Liver (tissue), 3 donors: ENCODE results near the gene CELA2A.

ENCODE experiments used
- FOXA1 ChIP-seq: IDR thresholded peaks from 2 replicates; pipeline ENCODE4 v1.6.1; 2016; ENCODE audit warnings: antibody characterized with exemption
- GABPA ChIP-seq, 2 donors: IDR thresholded peaks in 1 of 2; conservative IDR thresholded peaks in 1 of 2; 2 replicates each; pipeline ENCODE4 v1.6.1; 2016; ENCODE audit warnings: antibody characterized with exemption in 2 of 2, mild to moderate bottlenecking in 1 of 2, moderate library complexity in 1 of 2
- HNF4A ChIP-seq, 2 donors: conservative IDR thresholded peaks; 2 replicates each; pipeline ENCODE4 v1.6.1; 2016; ENCODE audit warnings: antibody characterized with exemption in 2 of 2, mild to moderate bottlenecking in 2 of 2
- JUND ChIP-seq, 2 donors: IDR thresholded peaks; 2 replicates each; pipeline ENCODE4 v1.6.1; 2016; ENCODE audit warnings: antibody characterized with exemption in 2 of 2
- RAD21 ChIP-seq, 2 donors: IDR thresholded peaks; 2 replicates each; pipeline ENCODE4 v1.6.1; 2016; ENCODE audit warnings: antibody characterized with exemption in 2 of 2, mild to moderate bottlenecking in 2 of 2
- SP1 ChIP-seq: IDR thresholded peaks from 2 replicates; pipeline ENCODE4 v1.6.1; 2018; ENCODE audit warnings: antibody characterized with exemption, mild to moderate bottlenecking
- YY1 ChIP-seq: IDR thresholded peaks from 2 replicates; pipeline ENCODE4 v1.6.1; 2016; ENCODE audit warnings: antibody characterized with exemption, mild to moderate bottlenecking
- TF ChIP-seq, protein P1 (sequence below): fragments of 150-350 bp; IDR thresholded peaks from 2 replicates; pipeline ENCODE4 v1.5.1; 2017; ENCODE audit warnings: improper control_type of control experiment, low read depth, low read length; ENCODE audit not compliant: missing input control
- TF ChIP-seq, protein P2 (sequence below): IDR thresholded peaks from 2 replicates; pipeline ENCODE4 v1.6.1; 2016; ENCODE audit warnings: antibody characterized with exemption
- TF ChIP-seq, protein P3 (sequence below): IDR thresholded peaks from 2 replicates; pipeline ENCODE4 v1.6.1; 2016; ENCODE audit warnings: antibody characterized with exemption, mild to moderate bottlenecking
- TF ChIP-seq, protein P4 (sequence below): IDR thresholded peaks from 2 replicates; pipeline ENCODE4 v1.6.1; 2016; ENCODE audit warnings: antibody characterized with exemption
- TF ChIP-seq, protein P5 (sequence below): IDR thresholded peaks from 2 replicates; pipeline ENCODE4 v1.6.1; 2016; ENCODE audit warnings: antibody characterized with exemption
- donor health status: healthy.
- donor health status: healthy.

DNA sequence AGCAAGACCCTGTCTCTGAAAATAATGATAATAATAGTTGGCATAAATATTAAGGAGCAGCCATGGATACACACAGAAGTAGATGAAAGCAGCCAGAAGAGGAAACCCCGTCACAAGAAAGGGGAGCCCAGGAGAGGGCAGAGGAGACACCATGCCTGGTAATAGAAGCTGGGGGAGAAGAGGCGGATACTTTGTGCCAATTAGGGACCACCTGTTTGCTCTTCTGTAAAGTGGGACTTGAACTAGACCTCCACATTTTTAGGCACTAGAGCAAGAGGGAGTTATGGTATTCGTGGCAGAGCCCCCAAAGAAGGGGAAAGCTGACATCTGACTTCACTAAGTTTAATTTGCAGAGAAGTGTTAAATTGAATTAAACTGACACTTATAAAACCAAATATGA, 31.8 kb downstream of the CELA2A start:
- no peak for TF ChIP-seq JUND (IDR thresholded peaks at IDR 0.05)
- TF ChIP-seq, protein P1, sequence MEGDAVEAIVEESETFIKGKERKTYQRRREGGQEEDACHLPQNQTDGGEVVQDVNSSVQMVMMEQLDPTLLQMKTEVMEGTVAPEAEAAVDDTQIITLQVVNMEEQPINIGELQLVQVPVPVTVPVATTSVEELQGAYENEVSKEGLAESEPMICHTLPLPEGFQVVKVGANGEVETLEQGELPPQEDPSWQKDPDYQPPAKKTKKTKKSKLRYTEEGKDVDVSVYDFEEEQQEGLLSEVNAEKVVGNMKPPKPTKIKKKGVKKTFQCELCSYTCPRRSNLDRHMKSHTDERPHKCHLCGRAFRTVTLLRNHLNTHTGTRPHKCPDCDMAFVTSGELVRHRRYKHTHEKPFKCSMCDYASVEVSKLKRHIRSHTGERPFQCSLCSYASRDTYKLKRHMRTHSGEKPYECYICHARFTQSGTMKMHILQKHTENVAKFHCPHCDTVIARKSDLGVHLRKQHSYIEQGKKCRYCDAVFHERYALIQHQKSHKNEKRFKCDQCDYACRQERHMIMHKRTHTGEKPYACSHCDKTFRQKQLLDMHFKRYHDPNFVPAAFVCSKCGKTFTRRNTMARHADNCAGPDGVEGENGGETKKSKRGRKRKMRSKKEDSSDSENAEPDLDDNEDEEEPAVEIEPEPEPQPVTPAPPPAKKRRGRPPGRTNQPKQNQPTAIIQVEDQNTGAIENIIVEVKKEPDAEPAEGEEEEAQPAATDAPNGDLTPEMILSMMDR = no peak
- TF ChIP-seq RAD21 (IDR thresholded peaks at IDR 0.05) = no peak
- TF ChIP-seq, protein P2, sequence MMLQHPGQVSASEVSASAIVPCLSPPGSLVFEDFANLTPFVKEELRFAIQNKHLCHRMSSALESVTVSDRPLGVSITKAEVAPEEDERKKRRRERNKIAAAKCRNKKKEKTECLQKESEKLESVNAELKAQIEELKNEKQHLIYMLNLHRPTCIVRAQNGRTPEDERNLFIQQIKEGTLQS = no peak
- TF ChIP-seq, protein P3, sequence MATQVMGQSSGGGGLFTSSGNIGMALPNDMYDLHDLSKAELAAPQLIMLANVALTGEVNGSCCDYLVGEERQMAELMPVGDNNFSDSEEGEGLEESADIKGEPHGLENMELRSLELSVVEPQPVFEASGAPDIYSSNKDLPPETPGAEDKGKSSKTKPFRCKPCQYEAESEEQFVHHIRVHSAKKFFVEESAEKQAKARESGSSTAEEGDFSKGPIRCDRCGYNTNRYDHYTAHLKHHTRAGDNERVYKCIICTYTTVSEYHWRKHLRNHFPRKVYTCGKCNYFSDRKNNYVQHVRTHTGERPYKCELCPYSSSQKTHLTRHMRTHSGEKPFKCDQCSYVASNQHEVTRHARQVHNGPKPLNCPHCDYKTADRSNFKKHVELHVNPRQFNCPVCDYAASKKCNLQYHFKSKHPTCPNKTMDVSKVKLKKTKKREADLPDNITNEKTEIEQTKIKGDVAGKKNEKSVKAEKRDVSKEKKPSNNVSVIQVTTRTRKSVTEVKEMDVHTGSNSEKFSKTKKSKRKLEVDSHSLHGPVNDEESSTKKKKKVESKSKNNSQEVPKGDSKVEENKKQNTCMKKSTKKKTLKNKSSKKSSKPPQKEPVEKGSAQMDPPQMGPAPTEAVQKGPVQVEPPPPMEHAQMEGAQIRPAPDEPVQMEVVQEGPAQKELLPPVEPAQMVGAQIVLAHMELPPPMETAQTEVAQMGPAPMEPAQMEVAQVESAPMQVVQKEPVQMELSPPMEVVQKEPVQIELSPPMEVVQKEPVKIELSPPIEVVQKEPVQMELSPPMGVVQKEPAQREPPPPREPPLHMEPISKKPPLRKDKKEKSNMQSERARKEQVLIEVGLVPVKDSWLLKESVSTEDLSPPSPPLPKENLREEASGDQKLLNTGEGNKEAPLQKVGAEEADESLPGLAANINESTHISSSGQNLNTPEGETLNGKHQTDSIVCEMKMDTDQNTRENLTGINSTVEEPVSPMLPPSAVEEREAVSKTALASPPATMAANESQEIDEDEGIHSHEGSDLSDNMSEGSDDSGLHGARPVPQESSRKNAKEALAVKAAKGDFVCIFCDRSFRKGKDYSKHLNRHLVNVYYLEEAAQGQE = no peak
- no peak for TF ChIP-seq SP1
- TF ChIP-seq, protein P4, sequence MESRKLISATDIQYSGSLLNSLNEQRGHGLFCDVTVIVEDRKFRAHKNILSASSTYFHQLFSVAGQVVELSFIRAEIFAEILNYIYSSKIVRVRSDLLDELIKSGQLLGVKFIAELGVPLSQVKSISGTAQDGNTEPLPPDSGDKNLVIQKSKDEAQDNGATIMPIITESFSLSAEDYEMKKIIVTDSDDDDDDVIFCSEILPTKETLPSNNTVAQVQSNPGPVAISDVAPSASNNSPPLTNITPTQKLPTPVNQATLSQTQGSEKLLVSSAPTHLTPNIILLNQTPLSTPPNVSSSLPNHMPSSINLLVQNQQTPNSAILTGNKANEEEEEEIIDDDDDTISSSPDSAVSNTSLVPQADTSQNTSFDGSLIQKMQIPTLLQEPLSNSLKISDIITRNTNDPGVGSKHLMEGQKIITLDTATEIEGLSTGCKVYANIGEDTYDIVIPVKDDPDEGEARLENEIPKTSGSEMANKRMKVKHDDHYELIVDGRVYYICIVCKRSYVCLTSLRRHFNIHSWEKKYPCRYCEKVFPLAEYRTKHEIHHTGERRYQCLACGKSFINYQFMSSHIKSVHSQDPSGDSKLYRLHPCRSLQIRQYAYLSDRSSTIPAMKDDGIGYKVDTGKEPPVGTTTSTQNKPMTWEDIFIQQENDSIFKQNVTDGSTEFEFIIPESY = no peak
- TF ChIP-seq, protein P5, sequence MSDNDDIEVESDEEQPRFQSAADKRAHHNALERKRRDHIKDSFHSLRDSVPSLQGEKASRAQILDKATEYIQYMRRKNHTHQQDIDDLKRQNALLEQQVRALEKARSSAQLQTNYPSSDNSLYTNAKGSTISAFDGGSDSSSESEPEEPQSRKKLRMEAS = no peak
- TF ChIP-seq FOXA1 = no peak
- no peak for TF ChIP-seq YY1
- no peak for TF ChIP-seq HNF4A (conservative IDR thresholded peaks at IDR 0.05)
- no peak for TF ChIP-seq GABPA (IDR thresholded peaks at IDR 0.05 in 1 of 2, conservative IDR thresholded peaks at IDR 0.05 in 1 of 2)
